K562 (cell line): ENCODE measurements around the gene DNAI1. TPM values are rescaled to one million over a fixed set of nuclear protein-coding genes. Genes with fewer than 3 reads are reported as not detected.
A peak's percentile ranks its signal among the peaks of the same experiment; 100 is the strongest.

Experiments used
- ATAC-seq: fragments of 200-7000 bp; cut with Tn5 transposase; 3 replicates; pipeline ENCODE4 v1.9.1; 2020; ENCODE audit warnings: moderate library complexity
- BruUV-seq: library from RNA; stranded (reverse); fragments of 400-500 nt; replicated peaks from 2 replicates; lab custom pipeline; 2021; lab: Mats Ljungman, UMichigan
- CTCF ChIA-PET: fragments of 300-600 bp; formaldehyde crosslinking; extraction: SDS; loops from one replicate; lab custom pipeline; 2021; ENCODE audit warnings: low intra/inter-chr PET ratio; lab: Yijun Ruan, JAX
- POLR2A ChIA-PET: fragments of 300-600, 350-650 bp; sonication (Branson Sonifier 250); formaldehyde crosslinking; extraction: SDS; loops from one replicate; lab custom pipeline; 2021; ENCODE audit warnings: antibody characterized with exemption, inconsistent platforms; lab: Yijun Ruan, JAX
- DNase-seq, 4 experiments: peaks; one replicate each; pipeline versions ENCODE4 v3.0.0 to v3.0.0-alpha.2; 2011 to 2018; ENCODE audit warnings: low spot score in 3 of 4, mixed read lengths in 3 of 4; ENCODE audit errors: extremely low read depth in 1 of 4
- FAIRE-seq: peaks from 2 replicates; lab custom pipeline; 2011; peaks lifted over from hg19 to GRCh38; lab: Jason Lieb, UNC
- H2AFZ ChIP-seq: 2 replicates; pipeline ENCODE4 v1.6.0; 2011; ENCODE audit warnings: low read depth, low read length, control low read depth, inconsistent platforms
- H3K27ac ChIP-seq: fragments of 200-600 bp; 3 replicates; pipeline ENCODE4 v1.8.0; 2011; ENCODE audit warnings: low read depth, mild to moderate bottlenecking, control low read depth, inconsistent platforms, low read length, moderate library complexity, mixed read lengths; ENCODE audit errors: extremely low read depth
- H3K27me3 ChIP-seq, 2 experiments: fragments of 300-600 bp in 1 of 2; 2 replicates in 1 of 2; 3 replicates in 1 of 2; pipeline versions ENCODE4 v1.6.0 to v1.8.0; 2011; ENCODE audit warnings: inconsistent platforms in 2 of 2, low read length in 2 of 2, mild to moderate bottlenecking in 1 of 2, mixed read lengths in 1 of 2, moderate library complexity in 1 of 2; ENCODE audit not compliant: control insufficient read depth in 2 of 2, insufficient read depth in 2 of 2
- H3K36me3 ChIP-seq: fragments of 300-600 bp; 3 replicates; pipeline ENCODE4 v1.8.0; 2011; ENCODE audit warnings: mild to moderate bottlenecking, low read length, inconsistent platforms; ENCODE audit not compliant: control insufficient read depth, insufficient read depth
- H3K4me1 ChIP-seq, 2 experiments: fragments of 200-600 bp in 1 of 2; replicated peaks in 1 of 2; 2 replicates in 1 of 2; 3 replicates in 1 of 2; pipeline versions ENCODE4 v1.5.1 to v1.8.0; 2011; ENCODE audit warnings: inconsistent platforms in 2 of 2, low read length in 2 of 2, mild to moderate bottlenecking in 1 of 2, mixed read lengths in 1 of 2, moderate library complexity in 1 of 2; ENCODE audit not compliant: control insufficient read depth in 2 of 2, insufficient read depth in 2 of 2
- H3K4me2 ChIP-seq: 2 replicates; pipeline ENCODE4 v1.6.1; 2011; ENCODE audit warnings: low read length, control low read depth, inconsistent platforms, mixed read lengths; ENCODE audit not compliant: insufficient read depth
- H3K4me3 ChIP-seq: fragments of 200-600 bp; sonication (generic), shearing (Covaris generic); 2 replicates; pipeline ENCODE4 v1.5.1; 2016; ENCODE audit warnings: control low read depth, inconsistent platforms
- H3K79me2 ChIP-seq: fragments of 200-600 bp; 3 replicates; pipeline ENCODE4 v1.8.0; 2011; ENCODE audit warnings: low read length, inconsistent platforms; ENCODE audit not compliant: control insufficient read depth, insufficient read depth
- H3K9ac ChIP-seq, 2 experiments: 2 replicates each; pipeline versions ENCODE4 v1.6.0 to v1.6.1; 2011; ENCODE audit warnings: low read depth in 2 of 2, low read length in 2 of 2, control low read depth in 1 of 2, inconsistent platforms in 1 of 2, mild to moderate bottlenecking in 1 of 2, mixed read lengths in 1 of 2; ENCODE audit not compliant: insufficient read depth in 1 of 2
- H3K9me1 ChIP-seq: one replicate; pipeline ENCODE4 v1.6.0; 2011; ENCODE audit warnings: inconsistent platforms, mild to moderate bottlenecking, low read length, moderate library complexity; ENCODE audit not compliant: control insufficient read depth, insufficient read depth
- H3K9me3 ChIP-seq: replicated peaks from 2 replicates; pipeline ENCODE4 v1.5.1; 2011; ENCODE audit warnings: low read depth, low read length, inconsistent platforms; ENCODE audit not compliant: control insufficient read depth, insufficient read depth
- H4K20me1 ChIP-seq: replicated peaks from 2 replicates; pipeline ENCODE4 v1.6.1; 2011; ENCODE audit warnings: low read length, inconsistent platforms, mixed read lengths; ENCODE audit not compliant: control insufficient read depth, insufficient read depth
- EHMT2 ChIP-seq: fragments of 450-650 bp; IDR thresholded peaks from 2 replicates; pipeline ENCODE4 v1.6.1; 2018; ENCODE audit warnings: antibody characterized with exemption
- ESRRB ChIP-seq: fragments of 250-450 bp; sonication (Bioruptor Pico); IDR thresholded peaks from 2 replicates; pipeline ENCODE4 v1.5.0; 2020; ENCODE audit warnings: mild to moderate bottlenecking, moderate library complexity, borderline replicate concordance
- MEF2D ChIP-seq: conservative IDR thresholded peaks from 2 replicates; pipeline ENCODE4 v1.6.1; 2016; ENCODE audit warnings: low read depth, missing genetic modification characterization, missing compliant biosample characterization
- MIER1 ChIP-seq: fragments of 450-650 bp; IDR thresholded peaks from 2 replicates; pipeline ENCODE4 v1.6.1; 2016; ENCODE audit warnings: antibody characterized with exemption, mild to moderate bottlenecking, low read depth
- SRSF9 ChIP-seq: fragments of 200-400 bp; formaldehyde crosslinking; IDR thresholded peaks from 2 replicates; pipeline ENCODE4 v1.6.1; 2017; ENCODE audit warnings: low read depth, low read length, borderline replicate concordance
- TBP ChIP-seq: optimal IDR thresholded peaks from 2 replicates; pipeline ENCODE3; 2011; ENCODE audit warnings: low read depth, low read length, improper control_type of control experiment
- ZKSCAN3 ChIP-seq: fragments of 250-450 bp; sonication (Bioruptor Pico); IDR thresholded peaks from 2 replicates; pipeline ENCODE4 v1.4.0; 2020
- WGBS: fragments of 100-300 bp; shearing (Covaris generic); methylation state at CpG from one replicate; pipeline ENCODE4 v1.1.6; 2016; ENCODE audit warnings: low coverage, mixed read lengths; ENCODE audit not compliant: insufficient coverage; ENCODE audit errors: missing lambda C conversion rate; 5-methylcytosine and 5-hydroxymethylcytosine counted together
- in situ Hi-C: fragments of 300-500 bp; cut with MboI; formaldehyde crosslinking; loops from 4 replicates; pipeline ENCODE4 v1.15.0; 2018; ENCODE audit warnings: inconsistent platforms, mixed read lengths
- intact Hi-C: fragments of 100-400 bp; cut with micrococcal nuclease; formaldehyde crosslinking; loops from 2 replicates; pipeline ENCODE4 v1.14.2; 2022
- polyA plus RNA-seq, 8 experiments: library from polyadenylated mRNA; depleted of rRNA in 4 of 8; stranded (reverse) in 5 of 8; unstranded in 3 of 8; fragments of >200 nt; fragmentation: Nextera tagmentation in 2 of 8; fragmentation: Illumina TruSeq in 1 of 8; extraction: Ambion mirVana in 2 of 8; extraction: Trizol in 1 of 8; gene quantifications; 2 replicates each; pipeline versions ENCODE4 v1.2.1 to v1.2.3, GENCODE V29; 2011 to 2014; ENCODE audit warnings: inconsistent platforms in 1 of 8, missing spikeins in 1 of 8
- total RNA-seq, 7 experiments: library from RNA; depleted of rRNA in 6 of 7; stranded (reverse); fragments of >200 nt in 6 of 7; fragmentation: Illumina TruSeq in 2 of 7; extraction: Trizol in 2 of 7; gene quantifications; 2 replicates each; pipeline versions ENCODE4 v1.2.1 to v1.2.3, GENCODE V29; 2011 to 2021; ENCODE audit warnings: low replicate concordance in 1 of 7
- TF ChIP-seq, protein P1 (sequence below): fragments of 450-650 bp; IDR thresholded peaks from 2 replicates; pipeline ENCODE4 v1.6.1; 2014; ENCODE audit warnings: low read depth, mild to moderate bottlenecking, moderate library complexity, borderline replicate concordance
- TF ChIP-seq, protein P2 (sequence below), 2 experiments: fragments of 450-650 bp; formaldehyde crosslinking in 1 of 2; IDR thresholded peaks; 2 replicates each; pipeline versions ENCODE4 v1.4.0 to v1.6.1; 2014 to 2020; ENCODE audit warnings: mild to moderate bottlenecking in 2 of 2, borderline replicate concordance in 1 of 2, low read depth in 1 of 2
- TF ChIP-seq, protein P3 (sequence below): sonication (generic); formaldehyde crosslinking; IDR thresholded peaks from 2 replicates; pipeline ENCODE4 v1.8.1; 2023; ENCODE audit warnings: mild to moderate bottlenecking, missing genetic modification reagents, moderate library complexity

The DNAI1 gene
- total and polyA plus RNA-seq, 9 of the 15 experiments (the other 6 are each of a cell fraction or from before 2014, with no cell fraction given) = 0.01 to 0.17 (median 0.04) TPM; not detected in 6

DNA sequence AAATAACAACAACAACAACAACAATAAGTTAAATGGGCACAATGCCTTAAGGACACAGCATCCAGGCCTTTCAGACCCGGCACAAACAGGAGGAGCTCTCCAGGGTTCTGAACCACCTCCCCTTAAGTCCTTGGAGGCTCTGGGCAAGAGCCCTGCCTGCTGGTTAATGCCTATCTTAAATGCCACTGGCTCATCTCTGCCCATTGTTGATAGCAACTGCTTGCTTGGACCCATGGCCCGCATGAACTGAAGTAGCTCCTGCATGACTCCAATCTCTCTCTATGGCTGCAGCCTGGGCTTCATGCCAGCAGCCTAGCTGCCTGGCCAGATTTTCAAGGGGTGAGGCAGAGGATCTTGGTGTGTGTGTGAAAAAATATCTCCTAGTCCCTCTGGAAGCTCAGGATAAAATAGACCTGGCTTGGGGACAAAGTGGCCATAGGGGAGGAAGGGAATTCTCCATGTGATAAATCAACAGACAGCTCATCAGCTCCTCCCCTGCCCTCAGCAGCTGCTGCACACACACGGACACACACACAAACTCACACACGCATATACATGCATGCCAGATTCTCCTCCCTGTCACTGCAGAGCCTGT, 27.7 kb upstream of the DNAI1 start:
- H3K9me1 ChIP-seq = no peaks in the 10 kb centered on the region
- no TSS peak for BruUV-seq
- no peak overlapping the region for H3K9ac ChIP-seq
- peaks cover 0 to 2% of the 10 kb centered on the region in 2 experiments; a peak in 3 of 5 replicates for H3K4me1 ChIP-seq
- no peaks in the 10 kb centered on the region; the same call in 1 of the 2 replicates for H4K20me1 ChIP-seq
- no peaks in the 10 kb centered on the region for H3K27me3 ChIP-seq
- intact Hi-C loops = no loop called here
- no peak overlapping the region for H2AFZ ChIP-seq
- POLR2A ChIA-PET = interaction anchor here (0.6 to 0.8 kb wide), 5 partner anchors 11 to 181 kb away, joined by 3 to 4 read pairs (median 4); partner anchors contain the start of gene RPP25L
- CTCF ChIA-PET = no interaction called here
- no peak overlapping the region for H3K4me3 ChIP-seq
- H3K79me2 ChIP-seq = no peaks in the 10 kb centered on the region
- H3K4me2 ChIP-seq = no peak overlapping the region
- no peak overlapping the region for H3K27ac ChIP-seq
- DNase-seq (peak; percentile 29 to 44 (median 32)), FAIRE-seq (no peak), ATAC-seq (peak; percentile 60; the same call in 1 of the 3 replicates)
- H3K9me3 ChIP-seq = no peaks in the 10 kb centered on the region
- WGBS = 7% methylated on average over 2 of the region's 4 CpGs
- no peaks in the 10 kb centered on the region for H3K36me3 ChIP-seq
- in situ Hi-C loops = no loop called here
- peak; percentile 84 for TF ChIP-seq MIER1
- no peak for TF ChIP-seq ESRRB
- TF ChIP-seq, protein P1, sequence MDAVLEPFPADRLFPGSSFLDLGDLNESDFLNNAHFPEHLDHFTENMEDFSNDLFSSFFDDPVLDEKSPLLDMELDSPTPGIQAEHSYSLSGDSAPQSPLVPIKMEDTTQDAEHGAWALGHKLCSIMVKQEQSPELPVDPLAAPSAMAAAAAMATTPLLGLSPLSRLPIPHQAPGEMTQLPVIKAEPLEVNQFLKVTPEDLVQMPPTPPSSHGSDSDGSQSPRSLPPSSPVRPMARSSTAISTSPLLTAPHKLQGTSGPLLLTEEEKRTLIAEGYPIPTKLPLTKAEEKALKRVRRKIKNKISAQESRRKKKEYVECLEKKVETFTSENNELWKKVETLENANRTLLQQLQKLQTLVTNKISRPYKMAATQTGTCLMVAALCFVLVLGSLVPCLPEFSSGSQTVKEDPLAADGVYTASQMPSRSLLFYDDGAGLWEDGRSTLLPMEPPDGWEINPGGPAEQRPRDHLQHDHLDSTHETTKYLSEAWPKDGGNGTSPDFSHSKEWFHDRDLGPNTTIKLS = no peak
- TF ChIP-seq, protein P2, sequence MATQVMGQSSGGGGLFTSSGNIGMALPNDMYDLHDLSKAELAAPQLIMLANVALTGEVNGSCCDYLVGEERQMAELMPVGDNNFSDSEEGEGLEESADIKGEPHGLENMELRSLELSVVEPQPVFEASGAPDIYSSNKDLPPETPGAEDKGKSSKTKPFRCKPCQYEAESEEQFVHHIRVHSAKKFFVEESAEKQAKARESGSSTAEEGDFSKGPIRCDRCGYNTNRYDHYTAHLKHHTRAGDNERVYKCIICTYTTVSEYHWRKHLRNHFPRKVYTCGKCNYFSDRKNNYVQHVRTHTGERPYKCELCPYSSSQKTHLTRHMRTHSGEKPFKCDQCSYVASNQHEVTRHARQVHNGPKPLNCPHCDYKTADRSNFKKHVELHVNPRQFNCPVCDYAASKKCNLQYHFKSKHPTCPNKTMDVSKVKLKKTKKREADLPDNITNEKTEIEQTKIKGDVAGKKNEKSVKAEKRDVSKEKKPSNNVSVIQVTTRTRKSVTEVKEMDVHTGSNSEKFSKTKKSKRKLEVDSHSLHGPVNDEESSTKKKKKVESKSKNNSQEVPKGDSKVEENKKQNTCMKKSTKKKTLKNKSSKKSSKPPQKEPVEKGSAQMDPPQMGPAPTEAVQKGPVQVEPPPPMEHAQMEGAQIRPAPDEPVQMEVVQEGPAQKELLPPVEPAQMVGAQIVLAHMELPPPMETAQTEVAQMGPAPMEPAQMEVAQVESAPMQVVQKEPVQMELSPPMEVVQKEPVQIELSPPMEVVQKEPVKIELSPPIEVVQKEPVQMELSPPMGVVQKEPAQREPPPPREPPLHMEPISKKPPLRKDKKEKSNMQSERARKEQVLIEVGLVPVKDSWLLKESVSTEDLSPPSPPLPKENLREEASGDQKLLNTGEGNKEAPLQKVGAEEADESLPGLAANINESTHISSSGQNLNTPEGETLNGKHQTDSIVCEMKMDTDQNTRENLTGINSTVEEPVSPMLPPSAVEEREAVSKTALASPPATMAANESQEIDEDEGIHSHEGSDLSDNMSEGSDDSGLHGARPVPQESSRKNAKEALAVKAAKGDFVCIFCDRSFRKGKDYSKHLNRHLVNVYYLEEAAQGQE (IDR thresholded peaks at IDR 0.05; ENCODE audit: borderline replicate concordance) = peak; percentile 96
- TF ChIP-seq, protein P2 (CRISPR knock-in tag; IDR thresholded peaks at IDR 0.05; ENCODE audit: low read depth) = peak; percentile 89
- no peak for TF ChIP-seq ZKSCAN3 (CRISPR knock-in tag)
- no peak for TF ChIP-seq MEF2D (tag)
- TF ChIP-seq TBP = no peak
- TF ChIP-seq EHMT2 = peak; percentile 89; the same call in 1 of the 2 replicates
- no peak for TF ChIP-seq SRSF9
- TF ChIP-seq, protein P3, sequence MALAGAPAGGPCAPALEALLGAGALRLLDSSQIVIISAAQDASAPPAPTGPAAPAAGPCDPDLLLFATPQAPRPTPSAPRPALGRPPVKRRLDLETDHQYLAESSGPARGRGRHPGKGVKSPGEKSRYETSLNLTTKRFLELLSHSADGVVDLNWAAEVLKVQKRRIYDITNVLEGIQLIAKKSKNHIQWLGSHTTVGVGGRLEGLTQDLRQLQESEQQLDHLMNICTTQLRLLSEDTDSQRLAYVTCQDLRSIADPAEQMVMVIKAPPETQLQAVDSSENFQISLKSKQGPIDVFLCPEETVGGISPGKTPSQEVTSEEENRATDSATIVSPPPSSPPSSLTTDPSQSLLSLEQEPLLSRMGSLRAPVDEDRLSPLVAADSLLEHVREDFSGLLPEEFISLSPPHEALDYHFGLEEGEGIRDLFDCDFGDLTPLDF (CRISPR knock-in tag) = no peak
